ENCODE results near the gene RBMS3.

GRCh38 chr3:29267226-29267625 is 13.6 kb upstream of the RBMS3 start:
- TF ChIP-seq ZNF512 (CRISPR knock-in tag; IDR thresholded peaks at IDR 0.05; ENCODE audit: borderline replicate concordance), result no peak
- TF ChIP-seq JUN (CRISPR knock-in tag; IDR thresholded peaks at IDR 0.05), result no peak
- no peak for TF ChIP-seq MAX (CRISPR knock-in tag; IDR thresholded peaks at IDR 0.05)
- TF ChIP-seq CREM (CRISPR knock-in tag; IDR thresholded peaks at IDR 0.05), result no peak
- TF ChIP-seq HMGXB4 (CRISPR knock-in tag; IDR thresholded peaks at IDR 0.05), result no peak
- TF ChIP-seq AFF4 (CRISPR knock-in tag; IDR thresholded peaks at IDR 0.05; ENCODE audit: borderline replicate concordance), result no peak
- no peak for TF ChIP-seq CTCF (IDR thresholded peaks at IDR 0.05)
- no peak for TF ChIP-seq NR3C1 (CRISPR knock-in tag; conservative IDR thresholded peaks at IDR 0.05; ENCODE audit: low read depth)
- TF ChIP-seq PRDM15 (CRISPR knock-in tag; IDR thresholded peaks at IDR 0.05), result no peak
- no peak for TF ChIP-seq E2F5 (CRISPR knock-in tag; IDR thresholded peaks at IDR 0.05)
- no peak for TF ChIP-seq MLX (CRISPR knock-in tag; IDR thresholded peaks at IDR 0.05)
- no peak for TF ChIP-seq CBFB (CRISPR knock-in tag; IDR thresholded peaks at IDR 0.05; ENCODE audit: low read depth)

All from WTC11 (cell line).